Sigmoid colon (tissue), 4 donors: ENCODE results near the gene TMEM247.

Source experiments
- CTCF ChIP-seq, 4 experiments: fragments of 450-650 bp in 3 of 4; fragments of 200-600 bp in 1 of 4; IDR thresholded peaks; one replicate each; pipeline ENCODE4 v1.5.1; 2016 to 2019; ENCODE audit warnings: antibody characterized with exemption in 4 of 4, mild to moderate bottlenecking in 3 of 4, moderate library complexity in 2 of 4
- EP300 ChIP-seq, 4 donors: sonication (generic); formaldehyde crosslinking; IDR thresholded peaks; one replicate each; pipeline ENCODE4 v1.6.1; 2017; ENCODE audit warnings: antibody characterized with exemption in 4 of 4
- POLR2A ChIP-seq, 2 donors: fragments of 450-650 bp; IDR thresholded peaks; one replicate each; pipeline ENCODE4 v1.6.1; 2016; ENCODE audit warnings: antibody characterized with exemption in 2 of 2, mild to moderate bottlenecking in 2 of 2, moderate library complexity in 2 of 2
- POLR2AphosphoS5 ChIP-seq, 4 donors: sonication (generic); formaldehyde crosslinking; IDR thresholded peaks; one replicate each; pipeline ENCODE4 v1.6.1; 2017; ENCODE audit warnings: antibody characterized with exemption in 4 of 4

- TF ChIP-seq CTCF (IDR thresholded peaks at IDR 0.05) (no peak), POLR2A (IDR thresholded peaks at IDR 0.05) (no peak), POLR2AphosphoS5 (IDR thresholded peaks at IDR 0.05) (no peak), EP300 (IDR thresholded peaks at IDR 0.05) (no peak)
These were observed 30.7 kb upstream of the TMEM247 start for GRCh38 chr2:46448641-46449040.
